Fibroblast of skin of right biceps (primary cell): ENCODE data around the gene KCNIP1.

Experiments
- DNase-seq: peaks from one replicate; pipeline ENCODE4 v3.0.0-alpha.2; 2013

The KCNIP1 gene

GRCh38 chr5:170571281-170571731 lies 67.5 kb downstream of the KCNIP1 start:
- peak; percentile 50 for DNase-seq

DNA sequence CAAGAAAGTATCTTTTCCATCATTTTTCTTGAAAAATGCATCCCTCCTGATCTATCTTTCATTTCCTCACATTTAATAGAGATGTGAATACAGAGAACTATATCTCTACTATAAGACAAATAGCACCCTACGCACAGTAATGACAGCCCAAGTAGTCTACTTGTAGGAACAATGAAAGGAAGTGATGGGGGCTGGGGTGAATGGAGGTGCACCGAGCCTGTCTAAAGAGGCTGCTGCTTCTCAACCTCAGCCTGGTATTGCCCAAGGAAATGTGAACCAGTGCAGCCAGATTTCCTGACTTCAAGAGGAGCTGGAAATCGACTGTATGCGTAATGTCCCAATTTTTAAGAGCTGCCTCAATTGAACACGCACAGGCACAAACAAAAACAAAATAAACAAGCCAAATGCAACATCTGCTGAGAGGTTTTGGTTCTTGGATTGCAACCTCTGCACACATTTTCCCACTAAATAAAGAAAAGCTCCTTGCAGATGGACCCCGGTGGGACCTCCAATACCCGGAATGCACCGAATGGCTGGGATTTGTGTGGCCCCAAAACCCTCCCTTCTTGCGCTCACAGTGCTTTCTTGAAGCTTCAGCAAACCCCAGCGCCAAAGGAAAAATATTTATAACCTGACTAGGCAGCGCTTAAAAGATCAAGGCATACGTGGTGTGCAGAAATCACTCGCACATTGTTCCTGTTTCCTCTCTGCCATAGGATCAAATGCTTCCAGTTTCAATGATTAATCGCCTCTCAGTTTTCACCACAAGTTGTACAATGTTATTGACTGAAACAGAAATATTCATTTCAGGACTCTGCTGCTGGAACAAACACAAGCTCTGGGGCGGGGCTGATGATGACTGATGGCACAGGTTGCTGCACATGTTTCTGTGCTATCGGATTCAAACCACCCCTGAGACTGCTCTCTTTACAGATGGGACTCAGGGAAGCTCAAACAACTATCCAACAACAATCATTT lies 68.3 kb downstream of the KCNIP1 start:
- peak; percentile 16 for DNase-seq

- DNase-seq, result no peak
Observed at GRCh38 chr5:170573114-170573513, 69.3 kb downstream of the KCNIP1 start.

- DNase-seq, result no peak
Observed at GRCh38 chr5:170573660-170574059, 69.8 kb downstream of the KCNIP1 start.

GRCh38 chr5:170576602-170577535 lies 73.0 kb downstream of the KCNIP1 start:
- DNase-seq, result peak; percentile 17

- DNase-seq, result no peak
Observed at GRCh38 chr5:170579601-170580000, 75.8 kb downstream of the KCNIP1 start.

DNA sequence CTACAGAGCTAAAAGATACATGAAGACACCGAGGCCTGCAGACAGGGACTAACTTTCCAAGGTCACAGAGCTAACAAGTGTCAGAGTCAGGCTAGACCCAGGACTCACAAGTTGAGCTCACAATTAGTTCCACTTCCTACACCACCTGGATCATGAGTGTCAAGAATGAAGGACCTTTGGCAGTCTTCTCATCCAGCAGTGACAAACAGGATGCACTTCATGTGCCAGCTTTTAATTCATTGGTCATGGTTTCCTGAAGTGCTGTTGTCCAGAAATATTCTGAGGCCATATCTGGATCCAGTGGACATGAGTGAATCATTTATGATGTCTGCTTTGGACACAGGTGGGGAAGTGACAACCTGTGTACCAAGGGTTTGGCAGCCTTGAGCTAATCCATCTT lies 77.4 kb downstream of the KCNIP1 start:
- no peak for DNase-seq

- no peak for DNase-seq
Observed at GRCh38 chr5:170582644-170583330, 79.0 kb downstream of the KCNIP1 start.

DNA sequence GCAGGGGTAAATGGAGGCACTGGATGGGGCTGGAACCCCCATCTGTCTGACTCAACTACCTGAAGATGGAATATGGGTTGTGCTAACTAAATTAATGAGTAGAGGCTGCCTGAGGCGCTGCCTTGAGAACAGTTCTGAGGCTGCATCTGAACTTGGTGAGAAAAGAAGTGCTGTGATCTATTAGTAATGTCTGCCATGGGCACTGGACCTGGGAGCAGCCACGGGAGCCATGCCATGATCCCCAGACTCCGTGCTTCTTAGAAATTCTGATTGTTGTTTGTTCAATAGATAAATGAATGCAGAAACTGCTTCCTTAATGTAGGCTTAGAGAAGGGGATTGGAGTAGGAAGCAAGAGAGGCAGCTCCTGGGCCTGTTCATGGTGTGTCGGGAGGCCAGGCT lies 80.2 kb downstream of the KCNIP1 start:
- DNase-seq, result no peak

DNA sequence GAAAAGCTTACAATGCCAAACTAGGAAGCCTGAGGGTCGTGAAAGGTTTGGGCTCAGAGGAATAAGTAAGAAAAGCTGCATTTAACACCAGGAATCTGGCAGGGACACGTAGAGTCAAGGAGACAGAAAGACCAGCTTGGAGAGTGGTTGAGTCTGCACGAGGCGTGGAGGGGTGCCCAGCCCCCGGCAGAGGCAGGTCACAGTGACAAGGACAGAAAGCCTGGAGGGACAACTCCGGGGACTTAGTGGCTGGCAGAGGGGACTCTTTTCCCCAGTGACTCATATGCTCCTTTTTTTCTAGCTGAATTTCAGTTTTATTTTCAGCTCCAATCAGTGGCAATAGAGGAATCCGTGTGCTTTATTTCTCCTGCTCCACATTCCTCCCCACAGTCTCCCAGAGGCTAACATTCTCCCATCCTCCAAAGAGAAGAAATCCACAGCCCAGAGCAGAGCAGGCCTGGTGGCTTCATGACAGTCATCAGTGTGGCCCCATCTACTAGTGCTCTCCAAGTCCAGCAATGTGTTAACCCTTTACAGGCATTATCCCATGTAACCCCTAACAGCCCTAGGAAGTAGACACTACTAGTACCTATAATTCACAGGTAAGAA lies 80.7 kb downstream of the KCNIP1 start:
- no peak for DNase-seq

DNA sequence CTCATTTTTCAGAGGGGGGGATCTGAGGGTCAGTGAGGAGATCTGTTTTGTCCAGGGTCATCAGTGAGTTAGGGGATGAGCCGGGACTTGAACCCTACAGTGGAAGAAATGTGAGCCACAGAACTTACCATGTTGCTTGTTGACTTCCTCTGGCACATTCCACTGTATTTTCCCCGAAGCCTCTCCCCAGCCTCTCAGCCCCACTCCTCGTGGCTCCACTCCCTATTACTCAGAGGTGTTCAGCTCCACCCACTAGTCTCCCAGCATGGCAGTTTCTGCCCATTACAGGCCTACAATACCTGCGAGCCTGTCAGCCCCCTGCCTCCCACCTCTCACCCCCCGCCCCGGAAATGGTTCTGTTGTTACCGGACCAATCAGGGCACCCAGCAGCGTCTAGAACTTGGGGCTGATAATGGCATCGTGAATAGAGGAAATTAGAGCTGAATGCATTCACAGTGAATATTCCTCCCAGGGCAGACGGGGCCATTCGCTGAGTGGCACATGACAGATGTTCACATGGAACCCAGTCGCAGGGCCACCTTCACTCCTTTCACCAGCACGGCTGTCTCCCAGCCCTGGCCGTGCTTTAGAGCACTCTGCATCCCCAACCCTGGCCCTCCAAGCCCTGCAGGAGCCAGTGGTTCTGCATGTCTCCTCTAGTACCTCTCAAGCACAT lies 81.6 kb downstream of the KCNIP1 start:
- DNase-seq, result no peak

DNA sequence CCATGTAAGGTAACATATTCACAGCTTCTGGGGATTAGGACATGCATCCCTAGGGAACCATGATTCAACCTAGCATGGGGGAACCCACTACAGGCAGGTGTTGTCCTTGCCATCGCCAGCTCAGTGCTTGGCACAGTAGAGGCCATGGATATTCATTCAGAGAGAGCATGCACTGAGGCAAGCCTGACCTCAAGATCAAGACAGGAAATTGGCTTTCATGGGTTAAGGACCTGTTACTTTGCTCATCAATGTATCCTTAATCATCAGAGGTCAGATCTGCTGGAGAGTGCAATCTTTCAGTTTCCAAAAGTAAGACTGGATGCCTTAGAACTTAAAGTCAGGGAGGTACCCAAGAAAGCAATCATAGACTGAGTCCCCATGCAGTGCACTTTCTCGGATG lies 84.0 kb downstream of the KCNIP1 start:
- no peak for DNase-seq

DNA sequence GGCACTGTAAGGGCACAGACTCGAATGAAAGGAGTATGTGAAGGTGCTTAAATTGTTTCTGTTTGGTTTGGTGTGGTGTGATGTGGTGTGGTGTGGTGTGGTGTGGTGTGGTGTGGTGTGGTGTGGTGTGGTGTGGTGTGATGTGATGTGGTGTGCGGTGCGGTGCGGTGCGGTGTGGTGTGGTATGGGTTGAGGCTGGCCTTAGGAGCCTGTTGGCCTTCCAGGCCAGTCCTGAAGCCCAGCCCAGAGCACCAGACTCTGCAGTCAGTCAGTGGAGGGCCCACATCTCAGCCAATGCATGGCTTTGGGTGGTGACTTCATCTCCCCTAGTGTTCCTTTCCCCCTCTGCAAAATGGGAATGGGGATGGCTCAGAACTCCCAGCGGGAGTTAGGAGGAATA lies 85.8 kb downstream of the KCNIP1 start:
- no peak for DNase-seq

DNA sequence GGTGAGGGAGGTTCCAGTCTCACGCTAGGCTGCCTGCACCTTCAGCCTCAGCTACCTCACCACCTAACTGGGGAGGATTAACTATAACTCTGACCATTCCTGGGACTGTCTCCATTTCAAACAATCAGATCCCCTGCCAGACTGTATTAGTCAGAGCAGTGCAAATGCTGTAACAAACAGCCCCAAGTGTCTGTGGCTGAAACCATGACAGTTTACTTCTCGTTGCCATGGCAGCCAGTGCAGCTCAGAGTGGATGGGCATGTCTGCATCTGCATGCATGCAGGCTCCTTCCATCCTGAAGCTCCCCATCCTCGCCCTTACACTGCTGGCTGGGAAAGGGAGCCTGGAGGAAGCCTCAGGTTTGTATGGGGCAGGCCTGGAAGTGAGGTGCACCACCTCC lies 86.7 kb downstream of the KCNIP1 start:
- no peak for DNase-seq

GRCh38 chr5:170591054-170591453 lies 87.2 kb downstream of the KCNIP1 start:
- no peak for DNase-seq

- no peak for DNase-seq
Observed at GRCh38 chr5:170596482-170597044, 92.7 kb downstream of the KCNIP1 start.

GRCh38 chr5:170597109-170597751 lies 93.4 kb downstream of the KCNIP1 start:
- peak; percentile 90 for DNase-seq

DNA sequence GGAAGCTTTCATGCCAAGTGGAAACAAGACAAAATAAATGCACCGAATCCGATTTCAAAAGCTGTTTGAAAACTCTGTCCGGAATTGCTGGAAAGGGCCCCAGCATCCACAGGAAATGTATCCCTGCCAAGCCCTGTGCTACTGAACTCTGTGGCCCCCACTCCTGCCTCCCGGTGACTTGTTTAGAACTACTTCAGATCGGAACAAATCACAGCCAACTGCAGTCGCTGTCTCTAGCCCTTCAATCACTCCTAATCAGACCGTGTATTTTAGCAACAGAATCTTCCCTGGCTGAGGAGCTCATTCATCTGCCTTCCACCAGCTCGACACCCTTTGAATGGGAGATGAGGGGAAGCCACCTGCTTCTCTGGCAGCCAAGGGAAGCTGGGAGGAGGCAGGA lies 94.1 kb downstream of the KCNIP1 start:
- DNase-seq, result peak; percentile 28

DNA sequence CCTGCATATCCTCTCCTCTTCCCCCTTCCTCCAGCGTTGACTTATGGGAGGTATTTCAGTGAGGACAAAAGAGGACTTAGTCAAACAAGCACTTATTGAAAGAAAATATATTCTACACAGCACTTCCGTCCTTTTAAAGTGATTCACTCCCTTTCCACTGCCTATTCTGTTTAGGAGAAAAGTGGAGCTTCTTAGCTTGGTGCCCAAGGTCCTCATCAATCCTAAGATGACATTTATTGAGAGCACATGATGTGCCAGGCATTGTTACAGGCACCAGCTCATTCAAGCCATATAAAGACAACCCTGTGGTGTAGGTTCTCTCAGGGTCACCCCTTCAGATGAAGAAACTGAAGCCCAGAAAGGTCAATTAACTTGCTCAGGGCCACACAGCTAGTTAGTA lies 95.9 kb downstream of the KCNIP1 start:
- no peak for DNase-seq

- DNase-seq, result no peak
Observed at GRCh38 chr5:170601619-170602018, 97.8 kb downstream of the KCNIP1 start.

DNA sequence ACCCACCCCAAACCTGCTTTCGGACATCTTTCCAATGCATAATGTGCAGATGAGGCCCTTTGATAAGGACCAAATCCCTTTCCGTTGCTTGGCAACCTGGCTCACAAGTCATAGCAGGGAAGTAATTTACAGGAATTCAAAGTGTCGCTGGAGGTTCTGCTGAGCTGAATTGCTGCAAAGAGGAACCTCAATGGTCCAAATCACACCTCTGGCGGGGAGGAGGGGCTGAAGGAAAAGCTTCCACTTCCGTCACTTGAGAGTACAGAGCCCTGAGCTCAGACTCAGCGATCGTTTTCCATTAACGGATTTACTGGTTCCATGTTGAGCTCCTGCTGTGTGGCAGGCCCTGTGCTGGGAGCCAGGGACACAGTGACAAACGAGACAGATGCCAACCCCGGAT lies 99.3 kb downstream of the KCNIP1 start:
- DNase-seq, result no peak
